IPS DF 19.7 (cell line): ENCODE data around the gene DOCK9.

ENCODE experiments used
- DNase-seq: peaks from one replicate; pipeline ENCODE4 v3.0.0-alpha.2; 2013; ENCODE audit warnings: low read depth, low spot score

The DOCK9 gene

GRCh38 chr13:98975822-98976261 lies 2.0 kb downstream of the DOCK9 start:
- no peak for DNase-seq

- DNase-seq = no peak
These were observed 3.8 kb downstream of the DOCK9 start for GRCh38 chr13:98974053-98974452.

- no peak for DNase-seq
These were observed 5.2 kb downstream of the DOCK9 start for GRCh38 chr13:98972627-98973026.

GRCh38 chr13:98972059-98972458 lies 5.8 kb downstream of the DOCK9 start:
- DNase-seq = no peak

- no peak for DNase-seq
These were observed 7.5 kb downstream of the DOCK9 start for GRCh38 chr13:98970330-98970729.

GRCh38 chr13:98967491-98967890 lies 10.4 kb downstream of the DOCK9 start:
- DNase-seq = no peak

- no peak for DNase-seq
These were observed 11.8 kb downstream of the DOCK9 start for GRCh38 chr13:98966019-98966418.

- no peak for DNase-seq
These were observed 12.5 kb downstream of the DOCK9 start for GRCh38 chr13:98965325-98965724.

GRCh38 chr13:98963917-98964316 lies 13.9 kb downstream of the DOCK9 start:
- DNase-seq = no peak

GRCh38 chr13:98962901-98963590 lies 14.8 kb downstream of the DOCK9 start:
- no peak for DNase-seq

- DNase-seq = no peak
These were observed 16.3 kb downstream of the DOCK9 start for GRCh38 chr13:98961503-98962105.

- no peak for DNase-seq
These were observed 17.0 kb downstream of the DOCK9 start for GRCh38 chr13:98960606-98961502.

GRCh38 chr13:98959786-98960605 lies 17.9 kb downstream of the DOCK9 start:
- DNase-seq = no peak

- DNase-seq = no peak
These were observed 18.6 kb downstream of the DOCK9 start for GRCh38 chr13:98959291-98959690.

GRCh38 chr13:98958443-98958794 lies 19.4 kb downstream of the DOCK9 start:
- DNase-seq = no peak

- no peak for DNase-seq
These were observed 20.0 kb downstream of the DOCK9 start for GRCh38 chr13:98957731-98958442.

GRCh38 chr13:98955336-98955735 lies 22.5 kb downstream of the DOCK9 start:
- DNase-seq = no peak

- no peak for DNase-seq
These were observed 23.6 kb downstream of the DOCK9 start for GRCh38 chr13:98954313-98954712.

GRCh38 chr13:98951266-98951665 lies 26.6 kb downstream of the DOCK9 start:
- DNase-seq = no peak

GRCh38 chr13:98950705-98951104 lies 27.2 kb downstream of the DOCK9 start:
- no peak for DNase-seq

- no peak for DNase-seq
These were observed 29.9 kb downstream of the DOCK9 start for GRCh38 chr13:98947925-98948324.
